ENCODE data around the gene SCRN1.

SCRN1 gene

GRCh38 chr7:29989257-29989995 lies at the start of gene SCRN1:
Gene SCRN1 (minus strand): TSS chr7:29989801. CDS start chr7:29969067, 20,734 bp downstream.
- DNase-seq, result no peak

GRCh38 chr7:30038196-30038980 lies 48.8 kb upstream of the SCRN1 start:
- DNase-seq, result no peak

GRCh38 chr7:30036220-30036619 lies 46.6 kb upstream of the SCRN1 start:
- DNase-seq, result no peak

GRCh38 chr7:30034501-30034900 lies 44.9 kb upstream of the SCRN1 start:
- DNase-seq, result no peak

- no peak for DNase-seq
These were observed 42.9 kb upstream of the SCRN1 start for GRCh38 chr7:30032310-30033125.

- DNase-seq, result no peak
These were observed 40.1 kb upstream of the SCRN1 start for GRCh38 chr7:30029696-30030095.

- no peak for DNase-seq
These were observed 39.4 kb upstream of the SCRN1 start for GRCh38 chr7:30028749-30029635.

GRCh38 chr7:30028216-30028748 lies 38.7 kb upstream of the SCRN1 start, which contains the start of gene PLEKHA8:
Gene PLEKHA8 (plus strand): TSS chr7:30028412. CDS start chr7:30028763, 351 bp downstream.
- peak; percentile 72 for DNase-seq

- DNase-seq, result no peak
These were observed 38.2 kb upstream of the SCRN1 start for GRCh38 chr7:30027740-30028215.

GRCh38 chr7:30027065-30027456 lies 37.5 kb upstream of the SCRN1 start:
- DNase-seq, result no peak

- DNase-seq, result peak; percentile 99
These were observed 36.8 kb upstream of the SCRN1 start, which contains the start of gene FKBP14 for GRCh38 chr7:30026229-30027064. Gene FKBP14 (minus strand): TSS chr7:30026702. CDS start chr7:30026508, 194 bp downstream.

GRCh38 chr7:30023524-30023923 lies 33.9 kb upstream of the SCRN1 start:
- DNase-seq, result no peak

GRCh38 chr7:30022991-30023390 lies 33.4 kb upstream of the SCRN1 start:
- no peak for DNase-seq

GRCh38 chr7:30020535-30020934 lies 30.9 kb upstream of the SCRN1 start:
- DNase-seq, result no peak

- DNase-seq, result no peak
These were observed 30.4 kb upstream of the SCRN1 start for GRCh38 chr7:30019960-30020359.

- no peak for DNase-seq
These were observed 29.8 kb upstream of the SCRN1 start for GRCh38 chr7:30019387-30019786.

GRCh38 chr7:30018451-30018850 lies 28.9 kb upstream of the SCRN1 start:
- DNase-seq, result no peak

- DNase-seq, result no peak
These were observed 23.2 kb upstream of the SCRN1 start for GRCh38 chr7:30012757-30013156.

- DNase-seq, result no peak
These were observed 20.4 kb upstream of the SCRN1 start for GRCh38 chr7:30010021-30010420.

- no peak for DNase-seq
These were observed 15.9 kb upstream of the SCRN1 start for GRCh38 chr7:30005464-30005863.

- no peak for DNase-seq
These were observed 13.5 kb upstream of the SCRN1 start for GRCh38 chr7:30003098-30003497.
